PFSK-1 (cell line): ENCODE data around the gene NUDT3.

Experiments
- FOXP2 ChIP-seq: optimal IDR thresholded peaks from 2 replicates; pipeline ENCODE3; 2011; ENCODE audit warnings: borderline replicate concordance, control low read depth, inconsistent platforms; ENCODE audit not compliant: insufficient read depth; ENCODE audit errors: extremely low read length, extremely low read depth
- POLR2AphosphoS5 ChIP-seq: IDR thresholded peaks from 2 replicates; pipeline ENCODE4 v1.6.1; 2012; ENCODE audit warnings: low read depth, mild to moderate bottlenecking, control low read depth, low read length, moderate library complexity
- REST ChIP-seq, 2 experiments: IDR thresholded peaks; 2 replicates each; pipeline versions ENCODE4 v1.6.1 to v1.8.0; 2011 to 2012; ENCODE audit warnings: low read depth in 2 of 2, low read length in 2 of 2, control low read depth in 1 of 2, inconsistent platforms in 1 of 2, mild to moderate bottlenecking in 1 of 2, moderate library complexity in 1 of 2; ENCODE audit not compliant: insufficient read depth in 1 of 2
- SIN3A ChIP-seq: IDR thresholded peaks from 2 replicates; pipeline ENCODE4 v1.6.1; 2012; ENCODE audit warnings: mild to moderate bottlenecking, low read length, moderate library complexity, borderline replicate concordance; ENCODE audit not compliant: insufficient read depth
- TAF1 ChIP-seq: IDR thresholded peaks from 2 replicates; pipeline ENCODE4 v1.6.1; 2012; ENCODE audit warnings: low read length, control low read depth, borderline replicate concordance; ENCODE audit not compliant: insufficient read depth

- TF ChIP-seq POLR2AphosphoS5 (no peak), TAF1 (no peak), SIN3A (no peak), REST (IDR thresholded peaks at IDR 0.05; ENCODE audit: insufficient read depth in 1 of 2, low read depth in 2 of 2, low read length in 2 of 2) (no peak), FOXP2 (no peak)
Measured at GRCh38 chr6:34278833-34279232, 113.6 kb downstream of the NUDT3 start.
